DND-41 (cell line): ENCODE measurements around the gene PNISR.

ENCODE experiments used
- EZH2 ChIP-seq: IDR thresholded peaks from 3 replicates; pipeline ENCODE4 v1.6.1; 2012; ENCODE audit warnings: borderline replicate concordance, low read depth, mild to moderate bottlenecking, moderate library complexity, low read length, inconsistent platforms; ENCODE audit not compliant: severe bottlenecking
- TF ChIP-seq, protein P1 (sequence below): IDR thresholded peaks from 2 replicates; pipeline ENCODE4 v1.5.1; 2012; ENCODE audit warnings: borderline replicate concordance, low read length, moderate library complexity, mild to moderate bottlenecking; ENCODE audit not compliant: poor library complexity, severe bottlenecking; ENCODE audit errors: extremely low read depth

- TF ChIP-seq, protein P1, sequence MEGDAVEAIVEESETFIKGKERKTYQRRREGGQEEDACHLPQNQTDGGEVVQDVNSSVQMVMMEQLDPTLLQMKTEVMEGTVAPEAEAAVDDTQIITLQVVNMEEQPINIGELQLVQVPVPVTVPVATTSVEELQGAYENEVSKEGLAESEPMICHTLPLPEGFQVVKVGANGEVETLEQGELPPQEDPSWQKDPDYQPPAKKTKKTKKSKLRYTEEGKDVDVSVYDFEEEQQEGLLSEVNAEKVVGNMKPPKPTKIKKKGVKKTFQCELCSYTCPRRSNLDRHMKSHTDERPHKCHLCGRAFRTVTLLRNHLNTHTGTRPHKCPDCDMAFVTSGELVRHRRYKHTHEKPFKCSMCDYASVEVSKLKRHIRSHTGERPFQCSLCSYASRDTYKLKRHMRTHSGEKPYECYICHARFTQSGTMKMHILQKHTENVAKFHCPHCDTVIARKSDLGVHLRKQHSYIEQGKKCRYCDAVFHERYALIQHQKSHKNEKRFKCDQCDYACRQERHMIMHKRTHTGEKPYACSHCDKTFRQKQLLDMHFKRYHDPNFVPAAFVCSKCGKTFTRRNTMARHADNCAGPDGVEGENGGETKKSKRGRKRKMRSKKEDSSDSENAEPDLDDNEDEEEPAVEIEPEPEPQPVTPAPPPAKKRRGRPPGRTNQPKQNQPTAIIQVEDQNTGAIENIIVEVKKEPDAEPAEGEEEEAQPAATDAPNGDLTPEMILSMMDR: no peak
- TF ChIP-seq EZH2: no peak
These were observed 6.8 kb upstream of the PNISR start for GRCh38 chr6:99431901-99432300.
